Astrocyte of the spinal cord (primary cell): Measurements from ENCODE around the gene VENTX.

Experiments used
- DNase-seq: peaks from one replicate; pipeline ENCODE4 v3.0.0; 2011; ENCODE audit warnings: low read depth, low spot score
- H3K4me3 ChIP-seq: 2 replicates; pipeline ENCODE4 v1.5.1; 2011; ENCODE audit warnings: low read depth, mild to moderate bottlenecking, low read length, moderate library complexity
- in situ Hi-C: cut with HindIII; loops from 2 replicates; pipeline ENCODE4 v1.10.0; 2017; ENCODE audit warnings: low sequenced_read_pairs
- TF ChIP-seq, protein P1 (sequence below): IDR thresholded peaks from 2 replicates; pipeline ENCODE4 v1.5.1; 2012; ENCODE audit warnings: low read depth, mild to moderate bottlenecking, low read length, inconsistent platforms

VENTX gene

DNA sequence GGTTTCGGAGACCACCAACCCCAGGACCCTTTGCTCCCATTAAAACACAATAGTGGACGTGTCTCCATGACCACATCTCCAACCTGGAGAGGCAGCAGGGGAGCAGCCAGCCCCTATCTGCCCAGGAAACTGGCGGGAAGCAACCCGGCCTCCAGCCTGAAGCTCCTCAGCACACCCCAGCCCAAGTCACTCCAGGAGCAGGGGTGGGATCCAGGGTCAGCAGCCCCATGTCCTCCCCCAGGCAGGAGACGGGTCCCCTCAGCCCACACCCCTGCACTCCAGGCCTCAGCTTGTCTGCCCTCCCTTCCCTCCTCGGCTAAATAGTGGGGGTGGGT is 38.4 kb downstream of the VENTX start:
- no peak for DNase-seq
- no peak overlapping the region for H3K4me3 ChIP-seq
- in situ Hi-C loops = no loop called here
- TF ChIP-seq, protein P1, sequence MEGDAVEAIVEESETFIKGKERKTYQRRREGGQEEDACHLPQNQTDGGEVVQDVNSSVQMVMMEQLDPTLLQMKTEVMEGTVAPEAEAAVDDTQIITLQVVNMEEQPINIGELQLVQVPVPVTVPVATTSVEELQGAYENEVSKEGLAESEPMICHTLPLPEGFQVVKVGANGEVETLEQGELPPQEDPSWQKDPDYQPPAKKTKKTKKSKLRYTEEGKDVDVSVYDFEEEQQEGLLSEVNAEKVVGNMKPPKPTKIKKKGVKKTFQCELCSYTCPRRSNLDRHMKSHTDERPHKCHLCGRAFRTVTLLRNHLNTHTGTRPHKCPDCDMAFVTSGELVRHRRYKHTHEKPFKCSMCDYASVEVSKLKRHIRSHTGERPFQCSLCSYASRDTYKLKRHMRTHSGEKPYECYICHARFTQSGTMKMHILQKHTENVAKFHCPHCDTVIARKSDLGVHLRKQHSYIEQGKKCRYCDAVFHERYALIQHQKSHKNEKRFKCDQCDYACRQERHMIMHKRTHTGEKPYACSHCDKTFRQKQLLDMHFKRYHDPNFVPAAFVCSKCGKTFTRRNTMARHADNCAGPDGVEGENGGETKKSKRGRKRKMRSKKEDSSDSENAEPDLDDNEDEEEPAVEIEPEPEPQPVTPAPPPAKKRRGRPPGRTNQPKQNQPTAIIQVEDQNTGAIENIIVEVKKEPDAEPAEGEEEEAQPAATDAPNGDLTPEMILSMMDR = no peak

DNA sequence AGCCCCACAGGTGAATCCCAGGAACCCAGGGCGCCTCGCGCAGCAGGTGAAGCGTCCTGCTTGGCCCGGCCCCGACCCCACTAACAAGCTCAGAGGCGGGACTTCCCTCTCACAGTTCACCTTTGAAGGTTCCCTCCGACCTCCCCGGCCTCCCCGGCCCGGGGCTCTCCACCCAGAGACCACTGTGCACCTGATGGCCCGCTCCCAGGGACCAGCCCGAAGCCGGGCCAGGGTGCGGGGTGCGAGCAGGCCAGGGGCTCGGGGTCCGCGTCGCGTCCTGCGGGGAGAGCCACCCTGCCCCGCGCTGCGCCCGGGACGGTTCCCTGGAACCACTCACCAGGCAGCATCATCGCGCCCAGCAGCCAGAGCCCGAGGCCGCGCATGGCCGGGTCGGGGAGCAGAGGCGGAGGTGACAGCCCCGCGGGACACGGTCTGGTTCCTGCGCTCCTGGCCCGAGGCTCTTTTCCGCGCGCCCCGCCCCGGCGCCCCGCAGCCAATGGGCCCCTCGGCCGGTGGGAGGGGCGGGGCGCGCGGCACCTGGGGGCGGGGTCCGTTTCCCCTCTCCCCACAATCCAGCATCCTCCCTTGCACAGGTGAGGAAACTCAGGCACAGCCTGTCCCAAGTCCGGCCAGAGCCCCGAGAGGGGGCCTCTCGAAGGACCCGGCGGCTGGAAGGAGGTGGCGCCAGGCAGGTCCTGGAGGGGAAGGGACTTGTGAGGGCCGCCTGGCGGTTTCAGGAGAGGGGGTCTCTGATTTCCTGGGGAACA is 39.0 kb downstream of the VENTX start, which contains the start of gene ADAM8:
ADAM8 (minus strand) TSS at position 434 of the 767 bp plus-strand sequence; CDS start at position 383, 51 bp downstream.
- in situ Hi-C loops = no loop called here
- no peak for DNase-seq
- TF ChIP-seq, protein P1 = no peak
- no peak within 1 kb of the TSS for H3K4me3 ChIP-seq

DNA sequence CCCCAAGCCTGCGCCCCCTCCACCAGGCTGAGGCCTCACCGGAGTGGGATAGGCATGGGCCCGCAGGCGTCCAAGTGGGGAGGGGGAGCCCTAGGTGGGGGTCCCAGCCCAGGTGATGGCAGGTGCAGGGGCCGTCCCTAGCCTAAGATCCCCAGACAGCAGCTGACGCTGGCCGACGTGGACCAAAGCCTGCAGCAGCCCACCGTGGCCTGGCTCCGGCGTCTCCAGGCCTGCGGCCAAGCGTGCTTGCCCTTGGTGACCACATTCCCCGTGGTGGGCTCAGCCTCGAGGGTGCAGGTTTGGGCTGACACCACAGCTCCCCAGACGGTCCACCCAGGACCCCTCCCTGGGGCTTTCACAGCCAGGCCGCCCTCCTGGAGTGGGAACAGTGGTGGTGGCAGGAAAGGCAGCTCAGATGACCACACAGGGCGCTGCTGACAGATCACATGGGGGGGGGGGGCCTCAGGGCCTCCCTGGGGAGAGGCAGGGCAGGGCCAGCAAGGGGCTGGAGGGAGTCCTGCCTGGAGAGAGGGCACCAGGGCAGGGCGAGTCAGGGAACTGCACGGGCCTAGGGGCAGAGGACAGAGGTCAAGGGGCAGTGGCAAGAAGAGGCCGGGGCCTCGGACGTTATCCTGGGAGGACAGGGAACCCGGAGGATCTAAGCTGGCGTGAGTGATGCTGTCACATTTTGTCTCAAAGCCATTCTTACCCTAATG is 39.8 kb downstream of the VENTX start:
- H3K4me3 ChIP-seq = no peak overlapping the region
- in situ Hi-C loops = no loop called here
- DNase-seq = no peak

DNA sequence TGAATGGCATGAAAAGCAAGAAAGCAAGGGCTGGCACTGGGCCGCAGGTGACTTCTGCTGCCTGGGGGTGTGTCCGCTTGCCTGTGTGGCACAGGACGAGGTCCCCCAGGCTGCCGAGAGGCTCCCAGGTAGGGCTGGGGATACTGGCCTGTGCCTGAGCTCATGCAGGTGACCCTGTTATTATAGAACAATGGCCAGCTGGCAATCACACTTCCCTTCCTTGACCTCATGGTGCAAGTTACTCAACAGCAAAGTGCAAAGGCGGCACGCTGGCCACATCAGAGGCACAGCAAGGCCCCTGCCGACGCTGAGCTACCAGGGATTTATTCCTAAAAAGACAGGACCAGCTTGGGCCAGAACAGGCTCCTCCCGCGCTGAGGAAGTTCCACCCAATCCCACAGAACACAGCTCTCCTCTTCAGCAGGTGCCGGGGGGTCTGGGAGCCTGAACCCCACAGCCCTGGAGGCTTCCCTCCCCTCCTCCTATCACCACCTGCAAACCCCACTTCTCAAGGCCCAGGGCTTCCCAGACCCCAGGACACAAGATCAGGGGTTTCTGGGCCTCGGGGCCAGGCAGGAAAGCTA is 40.4 kb downstream of the VENTX start:
- no peak for DNase-seq
- TF ChIP-seq, protein P1 = no peak
- no peak overlapping the region for H3K4me3 ChIP-seq
- in situ Hi-C loops = no loop called here

More for the DNA sequence above, 39.8 kb downstream of the VENTX start:
- TF ChIP-seq, protein P1 = no peak

DNA sequence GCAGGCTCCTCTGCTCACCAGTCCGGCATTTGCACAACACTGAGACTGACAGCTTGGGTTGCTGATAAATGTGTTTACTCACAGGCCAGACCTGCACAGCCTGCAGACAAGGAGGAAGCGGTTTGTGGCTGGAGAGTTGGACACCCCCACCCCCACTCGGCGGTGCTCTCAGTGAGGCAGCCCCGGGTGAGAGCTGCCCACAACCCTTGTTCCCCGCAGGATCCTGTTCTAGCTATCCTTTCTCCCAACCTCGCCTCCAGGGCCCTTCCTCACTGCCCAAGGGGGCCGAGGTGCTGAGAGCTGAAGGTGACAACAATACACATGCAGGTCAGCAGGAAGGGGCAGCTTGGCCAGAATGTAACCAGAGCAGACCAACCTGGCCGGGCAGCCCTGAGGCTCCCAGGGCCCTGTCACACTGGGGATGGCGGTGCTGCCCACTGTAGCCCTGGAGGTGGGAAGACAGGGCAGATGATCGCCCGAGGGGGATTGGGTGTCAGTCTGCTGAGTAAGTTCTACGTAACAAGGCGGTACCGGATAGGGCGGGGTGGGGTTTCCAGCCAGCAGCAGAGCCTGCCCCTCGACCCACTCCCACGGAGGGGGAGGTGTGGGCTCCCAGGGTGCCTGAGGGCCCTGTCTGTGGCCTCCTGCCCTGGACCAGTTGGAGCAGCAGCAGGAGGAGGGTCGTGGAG is 41.1 kb downstream of the VENTX start:
- H3K4me3 ChIP-seq = no peak overlapping the region
- in situ Hi-C loops = no loop called here
- TF ChIP-seq, protein P1 = no peak
- peak; percentile 51 for DNase-seq
